Measurements from ENCODE around the gene CRY1.
A peak's percentile ranks its signal among the peaks of the same experiment; 100 is the strongest.

Gene CRY1

GRCh38 chr12:106954462-106955376 lies 138.6 kb downstream of the CRY1 start:
- H3K9ac ChIP-seq (ENCODE audit: low read length), result peak overlapping the region; percentile 96
- no peaks in the 10 kb centered on the region for H3K9me3 ChIP-seq (ENCODE audit: control insufficient read depth, low read length)
- peak overlapping the region; percentile 93 for H3K4me3 ChIP-seq (ENCODE audit: low read length)
- H3K4me1 ChIP-seq (ENCODE audit: control insufficient read depth, insufficient read depth, low read length), result peaks cover 26% of the 10 kb centered on the region
- DNase-seq (ENCODE audit: low read depth), result peak; percentile 59
- H3K27me3 ChIP-seq (replicated peaks; ENCODE audit: control insufficient read depth, insufficient read depth, low read length), result no peaks in the 10 kb centered on the region
- peaks cover 6% of the 10 kb centered on the region for H3K36me3 ChIP-seq (ENCODE audit: control insufficient read depth, insufficient read depth, low read length, severe bottlenecking)

- no peak for DNase-seq (ENCODE audit: low read depth)
- no peaks in the 10 kb centered on the region for H3K9me3 ChIP-seq (ENCODE audit: control insufficient read depth, low read length)
- H3K27me3 ChIP-seq (replicated peaks; ENCODE audit: control insufficient read depth, insufficient read depth, low read length), result no peaks in the 10 kb centered on the region
- peak overlapping the region; percentile 93 for H3K4me3 ChIP-seq (ENCODE audit: low read length)
- H3K36me3 ChIP-seq (ENCODE audit: control insufficient read depth, insufficient read depth, low read length, severe bottlenecking), result no peaks in the 10 kb centered on the region
- peaks cover 19% of the 10 kb centered on the region for H3K4me1 ChIP-seq (ENCODE audit: control insufficient read depth, insufficient read depth, low read length)
- peak overlapping the region; percentile 96 for H3K9ac ChIP-seq (ENCODE audit: low read length)
Measured at GRCh38 chr12:106953352-106954250, 139.7 kb downstream of the CRY1 start.

GRCh38 chr12:106950591-106950990 lies 142.8 kb downstream of the CRY1 start:
- H3K36me3 ChIP-seq (ENCODE audit: control insufficient read depth, insufficient read depth, low read length, severe bottlenecking), result no peaks in the 10 kb centered on the region
- H3K9ac ChIP-seq (ENCODE audit: low read length), result no peak overlapping the region
- H3K27me3 ChIP-seq (replicated peaks; ENCODE audit: control insufficient read depth, insufficient read depth, low read length), result no peaks in the 10 kb centered on the region
- no peak overlapping the region for H3K4me3 ChIP-seq (ENCODE audit: low read length)
- DNase-seq (ENCODE audit: low read depth), result no peak
- H3K4me1 ChIP-seq (ENCODE audit: control insufficient read depth, insufficient read depth, low read length), result peaks cover 15% of the 10 kb centered on the region
- H3K9me3 ChIP-seq (ENCODE audit: control insufficient read depth, low read length), result peaks cover 1% of the 10 kb centered on the region

GRCh38 chr12:106947461-106947860 lies 145.9 kb downstream of the CRY1 start:
- Histone ChIP-seq H3K9ac (ENCODE audit: low read length) (no peak overlapping the region), H3K36me3 (ENCODE audit: control insufficient read depth, insufficient read depth, low read length, severe bottlenecking) (no peaks in the 10 kb centered on the region), H3K4me3 (ENCODE audit: low read length) (no peak overlapping the region), H3K9me3 (ENCODE audit: control insufficient read depth, low read length) (peaks cover 4% of the 10 kb centered on the region), H3K27me3 (replicated peaks; ENCODE audit: control insufficient read depth, insufficient read depth, low read length) (no peaks in the 10 kb centered on the region), H3K4me1 (ENCODE audit: control insufficient read depth, insufficient read depth, low read length) (no peaks in the 10 kb centered on the region)
- no peak for DNase-seq (ENCODE audit: low read depth)

- DNase-seq (ENCODE audit: low read depth), result no peak
- Histone ChIP-seq H3K4me3 (ENCODE audit: low read length) (no peak overlapping the region), H3K9ac (ENCODE audit: low read length) (no peak overlapping the region)
Measured at GRCh38 chr12:106945261-106945851, 148.0 kb downstream of the CRY1 start.

GRCh38 chr12:106942775-106943174 lies 150.6 kb downstream of the CRY1 start:
- H3K9me3 ChIP-seq (ENCODE audit: control insufficient read depth, low read length), result peaks cover 4% of the 10 kb centered on the region
- no peaks in the 10 kb centered on the region for H3K27me3 ChIP-seq (replicated peaks; ENCODE audit: control insufficient read depth, insufficient read depth, low read length)
- H3K4me1 ChIP-seq (ENCODE audit: control insufficient read depth, insufficient read depth, low read length), result no peaks in the 10 kb centered on the region
- no peak for DNase-seq (ENCODE audit: low read depth)
- no peak overlapping the region for H3K4me3 ChIP-seq (ENCODE audit: low read length)
- H3K36me3 ChIP-seq (ENCODE audit: control insufficient read depth, insufficient read depth, low read length, severe bottlenecking), result no peaks in the 10 kb centered on the region
- no peak overlapping the region for H3K9ac ChIP-seq (ENCODE audit: low read length)

More at GRCh38 chr12:106945261-106945851, 148.0 kb downstream of the CRY1 start:
- Histone ChIP-seq H3K9me3 (ENCODE audit: control insufficient read depth, low read length) (peaks cover 4% of the 10 kb centered on the region), H3K36me3 (ENCODE audit: control insufficient read depth, insufficient read depth, low read length, severe bottlenecking) (no peaks in the 10 kb centered on the region), H3K27me3 (replicated peaks; ENCODE audit: control insufficient read depth, insufficient read depth, low read length) (no peaks in the 10 kb centered on the region), H3K4me1 (ENCODE audit: control insufficient read depth, insufficient read depth, low read length) (no peaks in the 10 kb centered on the region)

GRCh38 chr12:106941481-106942156 lies 151.7 kb downstream of the CRY1 start:
- Histone ChIP-seq H3K4me1 (ENCODE audit: control insufficient read depth, insufficient read depth, low read length) (no peaks in the 10 kb centered on the region), H3K4me3 (ENCODE audit: low read length) (no peak overlapping the region), H3K36me3 (ENCODE audit: control insufficient read depth, insufficient read depth, low read length, severe bottlenecking) (no peaks in the 10 kb centered on the region), H3K9ac (ENCODE audit: low read length) (no peak overlapping the region), H3K27me3 (replicated peaks; ENCODE audit: control insufficient read depth, insufficient read depth, low read length) (no peaks in the 10 kb centered on the region), H3K9me3 (ENCODE audit: control insufficient read depth, low read length) (peaks cover 4% of the 10 kb centered on the region)
- DNase-seq (ENCODE audit: low read depth), result no peak
